Activated CD4-positive, alpha-beta T cell treated with anti-CD3 and anti-CD28 coated beads, Interleukin-2, amount 50 U/mL, for 4 hours (primary cell): Measurements from ENCODE around the gene PYCR2.
"Not testable (repeated sequence)": the region's sequence is repeated elsewhere in the genome, so short reads cannot be mapped to it uniquely, and the experiment has no call there.

Source experiments
- DNase-seq, 2 experiments: peaks; one replicate each; pipeline ENCODE4 v3.0.0-alpha.2; 2020

Gene PYCR2

DNA sequence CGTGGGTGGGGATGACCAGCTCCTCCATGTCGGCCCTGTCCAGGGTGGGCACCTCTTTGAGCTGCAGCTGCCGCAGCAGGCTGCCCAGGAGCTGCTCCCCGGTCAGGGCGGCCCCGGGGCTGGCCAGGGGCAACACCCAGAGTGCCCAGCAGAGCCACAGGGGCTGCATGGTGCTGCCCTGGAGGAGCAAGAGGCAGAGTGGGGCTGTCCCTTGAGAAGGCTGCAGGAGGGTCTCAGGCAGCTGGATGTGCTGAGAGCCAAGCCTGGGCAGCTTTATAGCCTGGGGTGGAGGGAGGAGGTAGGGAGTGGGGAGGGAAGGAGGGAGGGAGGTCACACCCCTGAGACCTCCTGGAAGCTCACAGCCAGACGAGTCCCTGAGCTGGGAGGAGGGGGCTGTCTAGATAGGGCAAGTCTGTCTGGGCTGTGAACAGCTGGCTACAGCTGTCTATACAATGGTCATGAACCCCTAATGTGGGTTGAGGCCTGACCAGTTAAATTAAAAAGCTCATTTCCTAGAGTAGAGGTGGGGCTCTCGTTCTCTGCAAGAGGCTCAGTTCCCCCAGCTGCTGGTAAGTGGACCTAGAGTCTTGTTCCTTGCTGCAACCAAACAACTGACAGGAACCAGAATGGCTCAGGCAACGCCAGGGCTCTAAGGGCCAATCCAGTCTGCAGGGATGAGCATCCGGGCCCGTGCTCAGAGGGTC, 35.0 kb downstream of the PYCR2 start, which contains the start of gene LEFTY1:
Gene LEFTY1, minus strand, starts transcription at position 249 of the 704 bp plus-strand sequence. Its CDS starts 80 bp downstream, at position 169.
- DNase-seq, result no peak

DNA sequence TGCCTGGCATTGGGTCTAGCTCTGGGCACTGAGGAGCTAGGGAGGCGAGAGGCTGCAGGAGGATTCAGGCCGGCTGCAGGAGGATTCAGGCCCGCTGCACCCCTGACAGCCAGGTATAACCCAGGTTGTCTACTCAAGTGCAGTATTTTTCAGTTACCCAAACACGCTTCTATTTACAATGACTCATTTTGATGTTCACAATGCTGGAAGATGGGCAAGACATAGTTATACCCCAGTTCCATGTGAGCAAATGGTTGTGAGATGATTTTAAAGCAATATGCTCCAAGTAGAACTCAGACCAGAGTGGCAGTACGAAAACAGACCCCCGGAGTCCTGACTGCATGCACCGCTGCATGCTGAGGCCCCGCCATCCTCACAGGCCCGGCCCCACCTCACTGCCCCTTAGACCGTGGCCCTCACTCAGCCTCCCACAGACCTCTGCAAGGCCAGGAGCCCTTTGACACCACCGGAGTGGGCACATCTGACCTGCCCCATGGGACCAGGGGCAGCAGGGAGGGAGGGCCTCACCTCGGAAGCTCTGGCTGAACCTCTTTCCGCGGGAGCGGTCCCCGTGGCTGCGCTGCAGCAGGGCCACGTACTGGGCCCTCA, 35.7 kb downstream of the PYCR2 start:
- no peak for DNase-seq

DNA sequence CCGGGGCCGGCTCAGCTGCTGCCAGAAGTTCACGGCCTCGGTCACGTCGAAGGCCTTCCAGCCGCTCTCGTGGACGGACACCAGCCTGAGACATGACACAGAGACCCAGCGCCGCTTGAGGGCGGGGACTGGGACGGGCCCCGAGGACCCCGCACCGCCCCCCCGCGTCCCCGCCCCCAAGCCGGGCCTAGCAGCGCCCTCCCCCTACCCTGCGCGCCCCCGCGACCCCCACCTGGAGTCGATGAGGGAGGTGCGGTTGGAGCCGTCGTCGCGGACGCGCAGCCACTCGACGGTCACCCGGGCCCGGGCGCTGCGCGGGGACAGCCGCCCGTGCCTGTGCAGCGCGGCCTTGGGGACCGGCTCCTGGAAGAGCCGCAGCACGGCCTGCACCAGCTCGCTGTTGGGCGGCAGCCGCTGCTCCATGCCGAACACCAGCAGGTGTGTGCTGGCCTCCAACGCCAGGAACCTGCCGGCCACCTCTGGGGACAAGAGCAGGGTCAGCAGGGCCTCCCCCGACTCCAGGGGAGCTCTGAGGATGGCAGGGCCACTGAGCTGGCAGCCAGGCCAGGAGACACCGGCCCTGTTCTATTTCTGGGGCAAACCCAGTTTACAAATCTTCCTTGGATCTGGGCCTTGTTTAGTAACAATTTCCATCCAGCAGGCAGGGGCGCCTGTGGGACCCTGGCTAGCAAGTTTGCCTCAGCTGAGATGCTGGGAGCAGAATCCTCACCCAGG, 36.3 kb downstream of the PYCR2 start:
- DNase-seq, result not testable (repeated sequence)

DNA sequence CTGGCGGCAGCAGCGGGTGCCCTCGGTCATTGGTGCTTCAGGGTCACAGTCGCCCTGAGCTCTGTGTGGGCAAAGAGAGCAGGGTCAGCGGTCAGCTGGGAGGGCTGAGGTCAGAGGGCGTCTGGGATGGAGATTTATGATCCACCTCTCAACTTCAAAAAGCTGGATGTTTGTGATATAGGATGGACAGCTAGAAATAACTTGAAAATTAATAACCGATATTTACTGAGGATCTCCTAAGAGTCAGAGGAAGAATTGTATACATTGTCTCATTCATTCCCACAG, 37.1 kb downstream of the PYCR2 start:
- DNase-seq, result no peak

DNA sequence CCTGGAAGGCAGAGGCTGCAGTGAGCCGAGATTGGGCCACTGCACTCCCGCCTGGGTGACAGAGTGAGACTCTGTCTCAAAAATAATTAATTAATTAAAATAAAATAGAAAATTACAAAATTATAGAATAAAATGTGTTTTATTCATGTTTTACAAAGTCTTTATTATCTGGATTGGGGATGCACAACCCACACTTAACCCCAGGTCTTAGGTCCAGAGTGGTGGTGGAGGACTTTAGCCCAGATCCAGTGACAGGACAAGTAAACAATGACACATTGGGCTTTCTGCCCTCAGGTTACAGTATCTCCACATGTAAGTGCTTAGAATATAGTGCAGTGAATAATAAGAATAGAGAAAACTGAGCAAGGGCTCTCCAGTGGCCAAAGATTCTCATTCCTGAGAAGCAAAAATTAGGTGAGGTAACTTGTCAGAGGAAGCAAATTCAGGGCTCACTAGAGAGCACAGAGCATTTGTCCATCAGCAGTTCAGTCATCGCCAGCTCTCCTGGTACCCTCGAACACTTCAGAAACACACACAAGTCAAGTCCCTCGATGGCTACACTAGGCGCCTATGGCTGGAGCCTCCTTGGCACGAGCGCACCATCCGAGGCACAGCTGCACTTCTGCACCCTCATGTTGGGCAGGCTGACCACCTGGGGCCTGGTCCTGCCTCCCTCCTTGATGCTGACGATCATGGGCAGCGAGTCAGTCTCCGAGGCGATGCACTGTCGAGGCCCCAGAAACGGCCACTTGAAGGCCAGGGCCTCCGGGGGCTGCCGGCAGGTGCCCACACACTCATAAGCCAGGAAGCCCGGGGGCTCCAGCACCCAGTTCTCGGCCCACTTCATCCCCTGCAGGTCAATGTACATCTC, 37.7 kb downstream of the PYCR2 start:
- no peak for DNase-seq

DNA sequence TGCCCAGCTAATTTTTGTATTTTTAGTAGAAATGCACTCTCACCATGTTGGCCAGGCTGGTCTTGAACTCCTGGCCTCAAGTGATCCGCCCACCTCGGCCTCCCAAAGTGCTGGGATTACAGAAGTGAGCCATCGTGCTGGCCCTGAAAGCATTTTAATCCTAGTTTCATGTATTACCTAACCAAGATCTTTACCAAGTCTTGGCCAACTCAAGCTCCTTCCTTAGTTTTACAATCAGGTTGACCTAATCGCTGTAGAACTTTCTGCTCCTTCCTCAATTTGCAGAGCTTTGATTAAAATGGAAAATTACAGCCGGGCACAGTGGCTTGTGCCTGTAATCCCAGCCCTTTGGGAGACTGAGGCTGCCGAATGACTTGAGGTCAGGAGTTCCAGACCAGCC, 38.7 kb downstream of the PYCR2 start:
- no peak for DNase-seq

DNA sequence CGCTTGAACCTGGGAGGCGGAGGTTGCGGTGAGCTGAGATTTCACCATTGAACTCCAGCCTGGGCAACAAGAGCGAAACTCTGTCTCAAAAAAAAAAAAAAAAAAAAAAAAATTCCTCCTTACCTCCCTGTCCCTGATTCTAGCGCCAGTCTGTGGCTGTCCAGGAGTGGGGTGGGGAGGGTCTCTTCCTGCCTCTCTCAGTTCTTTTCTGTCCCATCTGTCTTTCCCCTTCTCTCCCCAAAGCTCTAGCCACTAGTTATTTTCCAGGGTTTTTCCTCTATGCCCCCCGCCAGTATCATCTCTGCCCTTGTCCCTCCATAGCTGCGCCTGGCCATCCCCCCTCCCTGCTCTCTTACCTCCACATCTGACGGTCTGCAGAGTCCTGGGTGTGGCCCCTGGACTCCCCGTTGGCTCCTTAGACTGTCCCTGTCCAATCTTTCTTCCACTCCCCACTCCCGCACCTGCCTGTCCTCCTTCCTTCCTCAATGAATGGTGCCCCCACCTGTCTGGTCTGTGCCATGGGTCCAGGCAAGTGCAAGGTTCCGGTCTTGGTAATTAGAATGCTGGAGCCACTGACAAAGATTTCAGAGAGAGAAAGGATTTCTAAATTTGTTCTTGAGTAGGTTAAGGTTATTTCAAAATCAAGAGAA, 40.3 kb downstream of the PYCR2 start:
- DNase-seq, result no peak

DNA sequence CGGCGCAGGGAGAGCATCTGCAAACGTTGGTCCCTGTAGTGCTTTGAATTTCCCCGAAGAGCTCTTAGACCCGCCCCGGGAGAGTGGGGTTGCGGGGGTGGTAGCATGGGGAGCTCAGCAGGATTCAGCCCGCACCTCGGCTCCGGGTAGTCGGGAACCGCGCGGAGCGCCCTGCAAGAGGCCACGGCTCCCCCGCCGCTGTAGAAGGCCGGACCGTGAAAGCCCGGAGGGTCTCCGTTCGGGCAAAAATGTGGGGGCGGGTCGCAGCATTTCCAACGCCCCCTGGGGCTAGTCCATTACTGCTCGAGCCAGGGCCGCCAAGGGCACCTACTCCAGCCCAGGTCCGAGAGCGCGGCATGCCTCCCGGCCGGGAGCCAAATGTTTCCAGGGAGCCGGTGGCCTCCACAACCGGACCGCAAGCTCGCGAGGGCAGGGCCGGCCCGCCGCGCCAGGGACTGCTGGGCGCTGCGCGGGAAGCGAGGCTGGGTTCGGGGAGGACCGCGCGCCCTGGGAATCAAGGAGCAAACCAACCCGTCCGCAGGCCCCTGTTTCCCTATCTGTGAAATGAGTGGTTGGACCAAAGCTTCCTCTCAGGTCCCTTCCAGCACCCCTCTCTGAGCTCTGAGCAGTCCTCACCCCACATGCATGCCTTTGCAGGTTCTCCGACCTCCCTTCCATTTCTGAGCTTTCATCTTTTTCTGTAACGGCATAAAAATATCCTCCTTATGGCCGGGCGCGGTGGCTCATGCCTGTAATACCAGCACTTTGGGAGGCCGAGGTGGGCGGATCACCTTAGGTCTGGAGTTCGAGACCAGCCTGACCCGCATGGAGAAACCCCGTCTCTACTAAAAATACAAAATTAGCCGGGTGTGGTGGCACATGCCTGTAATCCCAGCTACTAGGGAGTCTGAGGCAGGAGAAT, 41.1 kb downstream of the PYCR2 start:
- peak in 1 of 2 experiments; percentile 32 for DNase-seq

DNA sequence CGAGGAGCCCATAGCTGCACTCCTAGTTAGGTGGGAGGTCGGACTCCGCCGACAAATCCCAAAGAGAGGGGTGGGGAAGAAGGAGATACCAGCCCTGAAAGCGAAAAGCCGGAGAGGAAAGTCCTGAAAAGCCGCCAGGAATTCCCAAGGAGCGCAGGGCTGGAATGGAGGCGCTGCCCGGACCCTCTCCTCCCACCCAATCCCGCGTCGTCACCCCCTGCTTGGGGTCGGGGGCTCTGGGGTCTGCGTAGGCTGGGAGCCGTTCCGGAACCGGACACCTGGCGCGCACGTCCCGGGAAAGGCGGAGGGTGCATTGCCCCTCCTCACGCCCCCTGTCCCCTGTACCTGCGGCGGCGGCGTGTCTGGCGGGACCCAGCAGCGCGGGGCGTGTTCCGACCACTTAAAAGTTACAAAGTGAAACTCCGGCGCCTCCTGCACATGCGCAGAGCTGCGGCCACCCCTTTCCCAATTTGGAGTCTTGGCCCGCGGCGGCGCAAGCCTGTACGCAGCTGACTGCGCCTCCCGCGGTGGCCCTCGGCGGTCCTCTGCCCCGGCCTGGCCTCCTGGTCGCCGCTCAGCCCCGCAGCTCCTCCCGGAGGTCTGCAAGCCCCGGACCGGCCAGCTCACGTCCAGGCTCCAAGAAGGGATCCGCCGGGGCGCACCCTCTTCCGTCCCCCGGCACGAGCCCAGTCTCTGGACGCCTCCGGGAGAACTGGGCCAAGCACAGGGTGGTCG, 41.9 kb downstream of the PYCR2 start, which contains the start of gene TMEM63A:
Gene TMEM63A, minus strand, starts transcription at position 422 of the 735 bp plus-strand sequence. CDS start 4,800 bp downstream, outside the sequence.
- DNase-seq, result peak; percentile 87 to 88

DNA sequence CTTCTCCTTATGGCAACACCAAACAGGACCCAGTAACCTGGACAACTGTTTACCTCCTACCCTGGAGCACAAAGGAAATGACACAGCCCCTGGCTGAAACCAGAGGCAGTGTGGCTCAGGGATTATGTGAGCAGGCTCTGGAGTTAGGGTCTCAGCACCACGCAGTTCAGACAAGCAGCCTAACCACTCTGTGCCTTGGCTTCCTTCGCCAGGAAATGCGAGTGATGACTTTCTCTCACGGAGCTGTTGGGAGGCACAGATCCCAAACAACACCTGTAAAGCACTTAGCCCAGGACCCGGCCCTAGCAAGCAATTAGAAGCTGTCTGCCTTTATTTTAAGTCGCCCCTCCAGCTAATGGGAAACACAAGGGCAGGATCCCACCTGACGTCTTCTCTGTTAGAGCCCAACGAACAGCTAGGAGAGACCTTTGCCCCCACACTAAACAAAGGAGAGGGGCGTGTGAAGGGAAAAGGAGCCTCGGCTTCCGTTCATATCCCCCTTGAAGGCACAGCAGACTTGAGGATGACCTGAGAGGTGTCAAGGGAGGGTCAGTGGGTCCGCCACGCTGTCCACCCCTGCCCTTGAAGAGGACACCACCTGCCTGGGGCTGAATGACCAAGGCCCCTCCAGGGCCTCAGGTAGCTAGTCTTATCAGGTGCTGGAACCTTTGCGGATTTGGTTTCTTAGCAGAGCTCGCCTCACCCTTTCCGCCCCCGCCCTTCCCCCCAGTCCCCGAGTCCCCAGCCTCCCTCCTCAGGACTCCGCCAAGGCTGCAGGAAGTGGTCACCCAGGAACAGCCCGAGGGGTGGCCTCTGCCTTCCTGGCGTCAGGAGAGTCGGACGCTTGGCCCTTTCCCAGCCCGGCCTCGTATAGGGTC, 42.7 kb downstream of the PYCR2 start:
- peak in 1 of 2 experiments; percentile 29 for DNase-seq

DNA sequence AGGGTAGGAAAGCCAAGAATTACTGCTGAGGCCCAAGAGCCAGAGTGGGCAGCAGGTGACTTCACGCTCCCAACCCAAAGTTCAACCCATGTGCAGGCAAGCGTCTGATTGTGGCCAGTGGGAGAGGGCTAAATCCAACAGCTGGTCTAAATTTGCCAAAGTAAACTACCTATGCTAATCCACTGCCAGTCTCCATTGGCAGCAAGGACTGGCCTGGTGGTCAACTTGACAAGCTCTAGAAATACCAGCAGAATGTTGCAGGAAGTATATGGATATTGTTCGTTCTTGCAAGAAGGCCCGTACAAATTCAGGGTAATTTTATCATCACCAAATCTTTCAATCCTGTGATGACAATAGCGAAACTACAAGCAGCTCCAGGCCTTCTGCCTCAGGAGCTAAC, 43.4 kb downstream of the PYCR2 start:
- no peak for DNase-seq

DNA sequence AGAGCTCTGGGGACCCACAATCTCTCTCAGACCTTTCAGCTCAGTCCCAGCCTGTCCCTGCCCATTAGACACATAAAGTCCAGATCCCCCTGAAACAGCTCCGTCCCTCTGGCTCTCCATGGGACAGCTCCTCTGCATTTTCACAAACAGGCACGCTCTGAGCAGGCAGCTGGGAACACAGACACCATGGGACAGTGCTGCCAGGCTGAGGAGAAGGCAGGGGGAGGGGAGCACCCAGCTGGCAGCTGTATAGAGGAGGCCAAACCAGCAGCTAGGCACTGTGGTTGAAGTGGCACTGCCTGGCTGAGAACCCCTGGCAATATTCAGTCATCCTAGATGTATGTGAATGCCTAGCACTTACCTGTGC, 43.8 kb downstream of the PYCR2 start:
- no peak for DNase-seq

DNA sequence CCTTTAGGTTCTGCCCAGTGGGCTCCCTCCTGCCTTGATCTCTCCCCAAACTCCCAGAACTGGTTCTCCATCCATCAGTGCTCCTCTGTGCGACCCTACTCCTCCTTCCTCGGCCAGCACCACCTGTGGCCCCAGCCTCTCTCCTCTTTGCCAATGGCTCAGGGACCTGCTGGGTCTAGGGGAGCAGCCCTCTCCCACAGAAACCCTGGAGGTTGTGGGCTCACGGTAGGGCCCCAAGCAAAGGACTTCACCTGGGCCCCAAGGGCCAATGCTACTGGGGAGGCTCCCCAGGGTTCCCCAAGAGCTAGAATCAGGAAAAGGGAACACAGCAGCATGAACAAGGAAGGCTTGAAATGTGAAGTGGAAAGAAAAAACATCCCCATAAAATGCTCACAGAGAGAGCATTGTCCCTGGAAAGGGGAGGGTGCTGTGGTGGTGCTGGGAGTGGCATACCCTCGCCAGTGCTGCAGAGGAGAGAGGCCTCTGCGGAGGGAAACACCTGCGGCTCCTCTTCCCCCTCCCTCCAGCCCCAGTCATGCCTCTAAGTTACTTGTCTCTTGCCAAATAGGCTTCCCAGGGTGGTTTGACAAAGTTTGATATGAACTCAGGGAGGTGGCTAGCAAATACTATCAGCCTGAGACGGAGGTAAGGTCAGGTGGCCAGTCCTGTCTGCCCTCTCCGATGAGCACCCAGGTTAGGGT, 44.4 kb downstream of the PYCR2 start:
- DNase-seq, result peak in 1 of 2 experiments; percentile 30

DNA sequence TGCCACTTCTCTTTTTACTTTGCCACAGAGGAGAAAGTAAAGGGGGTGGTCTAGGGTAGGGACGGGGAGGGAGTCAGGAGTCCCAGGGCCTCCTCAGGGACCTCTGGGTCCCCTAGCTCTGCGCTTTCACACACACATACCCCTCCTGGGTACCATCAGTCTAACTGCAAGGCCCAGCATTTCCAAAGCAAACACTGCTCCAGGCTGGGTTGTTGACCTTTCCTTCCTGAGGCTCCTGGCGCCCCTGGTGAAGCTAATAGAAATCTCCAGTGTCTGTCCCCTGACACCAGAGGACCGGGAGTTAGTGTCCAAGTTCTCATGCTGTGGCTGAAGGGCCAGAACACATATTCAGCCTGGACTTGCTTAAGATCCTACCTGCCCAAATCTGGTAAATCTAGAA, 45.8 kb downstream of the PYCR2 start:
- DNase-seq, result no peak

DNA sequence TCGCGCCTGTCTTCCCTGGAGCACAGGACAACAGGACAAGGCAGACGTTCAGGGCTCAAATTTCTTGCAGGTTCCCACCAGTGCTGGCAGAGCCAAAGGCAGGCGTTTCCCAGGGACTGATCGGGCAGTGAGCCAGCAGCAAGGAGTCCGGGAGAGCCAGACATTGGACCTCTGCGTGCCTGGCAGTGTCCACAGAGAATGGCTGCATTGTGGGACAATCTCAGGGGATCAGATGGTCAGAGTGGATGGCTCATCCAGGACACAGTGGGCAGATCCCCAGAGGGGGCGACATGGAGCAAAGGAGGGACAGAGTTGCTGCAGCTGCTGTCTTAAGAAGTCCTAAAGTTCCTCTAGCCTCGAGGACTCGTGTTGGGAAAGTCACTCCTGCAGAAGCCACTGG, 46.5 kb downstream of the PYCR2 start:
- no peak for DNase-seq

DNA sequence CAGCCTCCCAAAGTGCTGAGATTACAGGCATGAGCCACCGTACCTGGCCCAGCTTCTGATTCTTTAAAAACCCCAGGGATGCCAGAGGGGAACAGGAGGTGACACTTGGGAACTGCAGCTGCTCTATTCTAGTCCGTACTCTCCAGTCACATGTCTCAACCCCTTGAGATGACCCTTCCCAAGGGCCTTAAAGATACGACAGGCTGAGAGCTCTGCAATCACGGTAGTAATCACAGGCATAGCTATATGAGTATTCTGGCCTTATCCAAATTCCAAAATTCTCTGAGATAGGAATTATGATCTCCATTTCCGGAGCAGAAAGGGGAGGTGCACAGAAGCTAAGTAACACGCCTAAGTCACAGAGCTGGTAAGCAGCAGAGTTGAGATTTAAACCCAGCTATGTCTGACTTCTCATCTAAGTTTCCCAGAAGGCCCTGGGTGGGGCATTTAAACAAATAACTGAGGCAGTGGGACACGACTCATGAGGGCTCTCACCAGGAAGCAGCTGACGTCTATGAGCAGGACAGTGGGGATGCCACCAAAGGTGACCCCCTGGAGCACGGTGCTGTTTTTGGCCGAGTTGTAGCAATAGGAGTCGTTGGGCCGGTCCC, 47.0 kb downstream of the PYCR2 start:
- DNase-seq, result no peak

DNA sequence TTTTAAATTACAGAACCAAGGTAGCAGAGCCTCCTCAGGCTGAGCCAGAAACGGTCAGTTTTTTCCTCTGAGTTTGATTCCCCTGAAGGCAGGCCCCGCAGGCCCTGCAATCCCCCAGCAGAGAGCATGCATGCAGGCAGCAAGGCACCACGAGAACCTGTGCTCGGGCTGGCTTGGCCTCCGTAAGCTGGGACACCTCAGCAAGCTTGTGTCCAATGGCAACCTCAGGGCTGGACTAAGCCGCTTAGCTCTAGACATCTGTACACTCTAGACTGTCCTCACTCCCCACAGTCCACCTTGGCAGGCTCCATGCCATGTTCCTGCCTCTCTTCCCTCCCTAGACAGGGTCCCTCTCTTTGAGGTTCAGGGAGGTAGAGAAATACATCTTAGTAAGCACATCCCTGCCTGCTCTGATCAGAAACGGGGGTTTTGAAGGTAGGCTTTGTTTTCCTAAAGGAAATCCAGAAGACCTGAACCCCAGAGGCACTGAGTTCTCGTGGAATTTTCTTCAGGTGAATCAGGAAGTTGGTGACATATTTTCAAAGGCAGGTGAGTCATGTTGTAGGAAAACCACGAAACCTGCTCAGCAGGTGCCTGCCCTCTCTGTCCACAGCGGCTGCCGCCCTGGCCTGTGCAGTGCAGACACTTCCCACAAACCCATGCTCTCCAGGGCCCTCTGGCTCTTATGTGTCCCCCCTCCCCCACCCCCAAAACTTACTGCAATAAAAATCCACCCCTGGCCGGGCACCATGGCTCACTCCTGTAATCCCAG, 48.8 kb downstream of the PYCR2 start:
- DNase-seq, result no peak

DNA sequence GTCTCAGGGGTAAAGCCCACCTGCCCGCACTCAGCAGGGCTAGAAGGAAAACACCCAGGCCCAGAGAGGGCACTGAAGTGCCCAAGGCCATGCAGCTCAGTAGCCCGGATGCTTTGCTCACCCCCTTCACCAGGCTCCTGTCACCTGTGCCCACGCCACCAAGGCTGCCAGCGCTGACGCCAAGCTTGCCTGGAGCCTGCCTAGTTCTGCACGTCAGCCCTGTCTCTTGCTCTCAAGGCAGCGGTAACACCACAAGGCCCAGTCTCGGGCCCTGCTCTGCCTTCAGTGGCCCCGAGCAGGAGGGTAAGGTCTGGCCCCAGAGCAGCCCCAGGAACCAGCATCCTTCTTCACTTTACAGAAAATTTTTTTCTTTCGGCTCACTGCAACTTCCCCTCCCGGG, 49.6 kb downstream of the PYCR2 start:
- no peak for DNase-seq
